ENCODE data around the gene PSMD11. TPM values are rescaled to one million over a fixed set of nuclear protein-coding genes. Genes with fewer than 3 reads are reported as not detected.

Gene PSMD11
- total RNA-seq, 1 experiment from 2014 or later: 169 TPM

DNA sequence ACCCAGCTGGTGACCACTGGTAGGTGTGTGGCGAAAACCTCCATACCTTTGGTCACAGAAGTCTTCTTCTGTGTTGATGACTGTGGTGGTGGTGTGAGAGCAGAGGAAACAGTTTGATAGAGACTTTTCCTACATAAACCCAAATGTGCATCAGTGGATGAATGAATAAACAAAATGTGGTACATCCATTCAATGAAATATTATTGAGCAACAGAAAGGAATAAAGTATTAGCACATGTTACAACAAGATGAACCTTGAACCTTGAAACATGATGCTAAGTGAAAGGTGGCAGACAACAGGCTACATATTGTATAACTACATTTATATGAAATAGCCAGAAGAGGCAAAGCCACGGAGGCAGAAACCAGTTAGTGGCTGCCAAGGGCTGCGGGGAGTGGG lies 57.7 kb downstream of the PSMD11 start:
- no peak overlapping the region for H3K23ac ChIP-seq (ENCODE audit: insufficient read length, low read depth, low read length)
- H3K36me3 Mint-ChIP-seq (ENCODE audit: insufficient read depth in 1 of 3, low read depth in 3 of 3): peaks cover 0 to 5% (median 3%) of the 10 kb centered on the region in 3 experiments; a peak in 4 of 7 replicates

More for the DNA sequence above, 57.7 kb downstream of the PSMD11 start:
- no peak overlapping the region for H3K4me2 ChIP-seq (ENCODE audit: insufficient read depth, insufficient read length, low read length)
- no peaks in the 10 kb centered on the region for H3K23me2 ChIP-seq (ENCODE audit: insufficient read length, low read depth, low read length, poor library complexity, severe bottlenecking)
- H3K4ac ChIP-seq (ENCODE audit: low read depth, low read length): no peak overlapping the region
- no peak overlapping the region for H2BK12ac ChIP-seq (ENCODE audit: insufficient read length, low read depth, low read length)
- H3K9me3 Mint-ChIP-seq: no peaks in the 10 kb centered on the region
- H3K27ac ChIP-seq (ENCODE audit: insufficient read length, low read depth, low read length): no peak overlapping the region
- peaks cover 22 to 24% of the 10 kb centered on the region in 2 experiments for H3K4me1 Mint-ChIP-seq
- H3K79me2 ChIP-seq (ENCODE audit: insufficient read depth, low read length): no peaks in the 10 kb centered on the region
- H3T11ph ChIP-seq (ENCODE audit: low read length): no peak overlapping the region
- no peak overlapping the region for H3K4me3 Mint-ChIP-seq
- H2BK120ac ChIP-seq (ENCODE audit: low read depth, low read length, poor library complexity, severe bottlenecking): no peak overlapping the region
- H2BK15ac ChIP-seq (ENCODE audit: low read depth, low read length): no peak overlapping the region
- H3K27me3 ChIP-seq (ENCODE audit: insufficient read depth, low read length): no peaks in the 10 kb centered on the region
- no peak overlapping the region for H4K5ac ChIP-seq (ENCODE audit: insufficient read length, low read depth, low read length)
- TF ChIP-seq, protein P1, sequence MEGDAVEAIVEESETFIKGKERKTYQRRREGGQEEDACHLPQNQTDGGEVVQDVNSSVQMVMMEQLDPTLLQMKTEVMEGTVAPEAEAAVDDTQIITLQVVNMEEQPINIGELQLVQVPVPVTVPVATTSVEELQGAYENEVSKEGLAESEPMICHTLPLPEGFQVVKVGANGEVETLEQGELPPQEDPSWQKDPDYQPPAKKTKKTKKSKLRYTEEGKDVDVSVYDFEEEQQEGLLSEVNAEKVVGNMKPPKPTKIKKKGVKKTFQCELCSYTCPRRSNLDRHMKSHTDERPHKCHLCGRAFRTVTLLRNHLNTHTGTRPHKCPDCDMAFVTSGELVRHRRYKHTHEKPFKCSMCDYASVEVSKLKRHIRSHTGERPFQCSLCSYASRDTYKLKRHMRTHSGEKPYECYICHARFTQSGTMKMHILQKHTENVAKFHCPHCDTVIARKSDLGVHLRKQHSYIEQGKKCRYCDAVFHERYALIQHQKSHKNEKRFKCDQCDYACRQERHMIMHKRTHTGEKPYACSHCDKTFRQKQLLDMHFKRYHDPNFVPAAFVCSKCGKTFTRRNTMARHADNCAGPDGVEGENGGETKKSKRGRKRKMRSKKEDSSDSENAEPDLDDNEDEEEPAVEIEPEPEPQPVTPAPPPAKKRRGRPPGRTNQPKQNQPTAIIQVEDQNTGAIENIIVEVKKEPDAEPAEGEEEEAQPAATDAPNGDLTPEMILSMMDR (conservative IDR thresholded peaks at IDR 0.05): no peak
- no peak overlapping the region for H2BK5ac ChIP-seq (ENCODE audit: insufficient read length, low read length)
- no peak overlapping the region for H3K27ac Mint-ChIP-seq
- no peaks in the 10 kb centered on the region for H3K4me1 ChIP-seq (ENCODE audit: insufficient read depth, low read length)
- H3K27me3 Mint-ChIP-seq (ENCODE audit: low read depth): no peaks in the 10 kb centered on the region; the same call in 1 of the 2 replicates
- no peaks in the 10 kb centered on the region for H3K79me1 ChIP-seq (ENCODE audit: insufficient read depth, low read depth, low read length, poor library complexity, severe bottlenecking)
- H3K14ac ChIP-seq (ENCODE audit: insufficient read depth, low read length): no peak overlapping the region
- H2BK20ac ChIP-seq (ENCODE audit: low read depth, low read length, poor library complexity, severe bottlenecking): no peak overlapping the region
- H4K91ac ChIP-seq (ENCODE audit: insufficient read length, low read depth, low read length): no peak overlapping the region
- H3K9ac ChIP-seq (ENCODE audit: extremely low read depth, insufficient read length, low read length): no peak overlapping the region
- no peaks in the 10 kb centered on the region for H3K9me3 ChIP-seq (ENCODE audit: control insufficient read depth, low read depth, low read length)
- no peaks in the 10 kb centered on the region for H4K20me1 ChIP-seq (ENCODE audit: control insufficient read depth, insufficient read depth, insufficient read length)
- H2AK5ac ChIP-seq (ENCODE audit: insufficient read length, low read length): no peak overlapping the region
- H2AFZ ChIP-seq (ENCODE audit: low read length): no peak overlapping the region
- DNase-seq: no peak
- no peak overlapping the region for H3K18ac ChIP-seq (ENCODE audit: insufficient read length, low read depth, low read length)
- H3K56ac ChIP-seq (ENCODE audit: insufficient read length, low read depth, low read length): no peak overlapping the region
- no peak overlapping the region for H4K8ac ChIP-seq (replicated peaks; ENCODE audit: insufficient read length, low read depth, low read length)
- WGBS (ENCODE audit: extremely low coverage, insufficient read length, low lambda C conversion rate): no CpG with 5 or more reads among the region's 3 CpGs
